NK-92 treated with Interleukin-12 subunit alpha and Interleukin-12 subunit beta, amount 100 ng/mL, for 24 hours (cell line): ENCODE results near the gene AFF2.

Experiments used
- DNase-seq: peaks from one replicate; lab custom pipeline; 2025; lab: John Stamatoyannopoulos, UW

The AFF2 gene

DNA sequence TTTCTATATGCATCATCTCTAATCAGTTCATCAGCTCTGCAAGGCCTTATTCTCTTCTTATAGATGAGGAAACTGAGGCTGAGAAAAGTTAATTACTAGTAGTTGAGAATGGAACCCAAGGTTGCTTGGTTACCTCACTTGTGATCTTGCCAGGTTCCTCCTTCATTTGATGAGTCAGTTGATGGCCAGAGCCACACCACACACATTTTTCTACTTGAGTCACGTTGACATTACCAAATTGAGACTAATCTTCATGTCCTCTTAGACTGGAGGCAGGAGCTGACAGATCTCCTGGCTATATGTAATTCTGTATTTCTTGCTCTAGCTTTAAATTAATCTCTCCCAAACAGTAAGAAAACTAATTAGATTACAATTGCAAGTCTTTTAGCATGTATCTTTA lies 428.4 kb downstream of the AFF2 start:
- no peak for DNase-seq

DNA sequence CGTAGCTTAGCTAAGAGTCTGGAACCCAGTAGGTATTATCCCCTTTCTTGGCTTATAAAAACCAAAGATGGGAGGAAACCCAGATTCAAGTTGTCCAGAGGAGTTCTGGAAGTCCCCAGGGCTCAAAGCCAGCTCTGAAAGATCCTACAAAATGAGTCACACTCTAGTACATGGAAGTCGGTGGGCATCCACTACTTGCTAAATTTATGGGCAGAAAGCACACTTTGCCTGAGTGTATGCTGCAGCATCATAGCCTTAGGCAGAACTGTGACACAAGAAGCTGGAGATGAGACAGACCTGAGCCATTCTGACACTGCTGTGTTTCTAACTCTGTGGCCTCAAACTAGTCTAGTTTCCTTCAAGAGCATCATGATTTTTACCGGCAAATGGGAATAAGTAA lies 429.3 kb downstream of the AFF2 start:
- DNase-seq = no peak

DNA sequence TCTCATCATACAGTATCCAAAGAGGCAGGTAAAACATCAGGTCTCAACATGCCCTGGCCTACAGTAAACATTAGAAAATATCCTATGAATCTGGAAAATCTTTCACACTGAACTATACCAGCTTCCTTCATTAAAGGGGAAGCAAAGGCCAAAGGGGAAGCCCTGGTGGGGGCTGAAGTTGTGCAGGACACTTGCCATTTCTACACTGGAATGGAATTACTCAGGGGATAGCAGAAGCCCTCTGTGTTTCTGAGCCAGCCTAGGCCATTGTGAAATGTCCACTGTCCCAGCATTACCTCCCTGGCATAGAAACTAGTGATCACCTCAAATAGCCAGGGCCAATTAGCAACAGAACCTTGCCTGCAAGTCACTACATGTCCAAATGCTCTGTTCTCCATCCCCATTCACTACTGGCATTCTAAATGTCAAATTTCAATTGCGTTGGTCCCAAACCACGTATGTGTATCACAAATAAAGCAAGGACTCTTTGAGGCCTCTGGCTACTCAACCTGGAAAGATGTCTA lies 429.9 kb downstream of the AFF2 start:
- no peak for DNase-seq

DNA sequence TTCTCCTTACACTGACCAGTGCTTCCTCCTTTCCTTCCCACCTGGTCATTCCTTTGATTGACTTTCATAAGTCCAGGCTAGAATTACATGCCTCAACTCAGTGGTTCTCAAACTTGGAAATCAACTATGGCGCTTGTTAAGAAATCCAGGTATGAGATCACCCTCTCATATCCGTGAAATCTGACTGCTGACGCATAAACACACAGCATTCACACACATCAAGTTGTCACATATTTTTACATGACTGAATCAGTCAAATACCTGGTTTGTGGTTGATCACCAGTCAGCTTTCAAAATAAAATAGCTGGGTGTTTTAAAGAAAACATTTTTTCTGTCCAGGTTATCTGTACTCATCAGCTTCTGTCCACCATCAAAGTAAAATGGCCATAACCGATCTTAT lies 433.5 kb downstream of the AFF2 start:
- no peak for DNase-seq

DNA sequence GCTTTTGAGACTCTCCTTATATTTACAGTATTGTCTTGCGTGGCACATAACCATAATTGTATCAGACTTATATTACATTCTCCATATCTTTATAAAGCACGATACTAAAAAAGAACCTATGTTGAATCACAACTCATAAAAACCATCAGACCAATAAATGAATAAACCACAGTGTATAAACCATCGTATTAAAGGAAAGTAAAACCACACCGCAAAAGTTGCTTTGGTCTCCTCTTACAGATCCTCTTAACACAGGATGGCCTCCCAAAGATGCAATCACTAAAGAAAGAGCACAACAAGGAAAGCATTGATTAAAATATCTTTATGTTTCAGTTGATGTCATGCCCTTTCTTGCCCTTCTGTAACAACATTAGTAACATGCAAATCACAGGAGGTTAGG lies 437.9 kb downstream of the AFF2 start:
- no peak for DNase-seq

DNA sequence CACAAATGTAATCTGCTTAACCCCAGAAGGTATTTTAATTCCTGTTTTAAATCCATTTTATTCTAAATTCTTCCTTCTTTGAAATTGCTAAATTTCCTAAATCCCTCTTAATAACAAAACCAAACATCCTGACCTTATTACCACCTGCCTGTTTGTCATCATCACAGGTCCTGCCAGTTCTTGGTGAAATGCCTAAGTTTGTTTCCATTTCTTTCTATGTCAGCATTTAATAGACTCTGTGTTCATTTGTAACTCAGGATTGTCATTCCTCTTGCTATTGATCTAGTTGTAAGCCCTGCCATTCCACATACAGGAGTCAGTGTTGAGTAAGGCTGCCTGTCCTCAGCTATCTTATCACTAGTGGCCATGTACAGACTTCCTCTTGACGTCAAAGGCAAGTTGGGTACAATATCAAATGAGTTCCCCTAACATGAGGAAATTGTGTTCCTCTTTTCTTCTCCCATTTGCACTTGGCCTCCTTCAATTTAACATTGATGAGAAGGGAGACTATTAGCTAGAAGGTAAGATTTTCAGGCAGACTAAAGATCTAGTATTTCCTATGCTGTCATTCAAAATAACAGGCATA lies 440.1 kb downstream of the AFF2 start:
- DNase-seq = no peak

DNA sequence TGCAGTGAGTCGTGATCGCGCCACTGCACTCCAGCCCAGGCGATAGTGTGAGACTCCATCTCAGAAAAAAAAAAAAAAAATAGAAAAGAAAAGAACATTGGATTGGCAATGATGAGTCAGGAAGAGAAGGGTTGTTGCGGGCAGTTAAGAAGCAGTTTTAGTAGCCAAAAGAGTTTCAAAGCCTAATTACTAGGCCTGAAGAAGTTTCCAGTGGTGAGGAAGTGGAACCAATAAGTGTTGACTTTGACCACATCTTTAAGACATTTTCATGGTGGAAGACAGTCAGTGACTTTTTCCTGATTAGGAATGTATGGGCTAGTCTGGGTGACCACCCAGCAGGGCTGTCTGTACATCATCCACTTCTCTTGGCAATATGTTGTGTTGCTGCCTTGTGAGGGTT lies 442.3 kb downstream of the AFF2 start:
- DNase-seq = no peak

DNA sequence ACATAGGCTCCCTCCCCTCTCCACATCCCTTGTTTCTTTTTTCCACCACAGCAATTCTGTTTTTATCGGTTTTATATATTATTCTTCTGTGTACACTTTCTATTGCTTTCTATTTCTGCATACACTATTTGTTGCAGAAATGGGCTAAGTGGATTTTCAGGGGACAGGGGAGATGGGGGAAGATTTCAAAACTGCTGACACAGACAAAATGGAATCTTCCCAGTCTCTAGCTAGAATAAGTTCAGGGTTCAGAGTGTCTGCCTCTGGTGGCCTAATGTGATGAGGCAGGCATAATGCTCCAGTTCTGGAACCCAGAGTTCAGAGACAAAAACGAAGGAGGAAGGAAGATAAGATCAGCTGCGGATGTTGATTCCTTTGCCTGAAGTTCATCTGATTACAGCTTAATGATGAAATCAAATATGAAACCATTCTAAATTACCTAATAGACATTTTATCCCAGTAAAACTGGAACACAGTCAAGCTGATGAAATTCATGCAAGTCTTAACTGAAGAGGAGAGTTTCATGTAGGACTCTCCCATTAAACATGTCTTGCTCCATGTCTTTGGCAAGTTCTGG lies 447.1 kb downstream of the AFF2 start:
- DNase-seq = no peak

DNA sequence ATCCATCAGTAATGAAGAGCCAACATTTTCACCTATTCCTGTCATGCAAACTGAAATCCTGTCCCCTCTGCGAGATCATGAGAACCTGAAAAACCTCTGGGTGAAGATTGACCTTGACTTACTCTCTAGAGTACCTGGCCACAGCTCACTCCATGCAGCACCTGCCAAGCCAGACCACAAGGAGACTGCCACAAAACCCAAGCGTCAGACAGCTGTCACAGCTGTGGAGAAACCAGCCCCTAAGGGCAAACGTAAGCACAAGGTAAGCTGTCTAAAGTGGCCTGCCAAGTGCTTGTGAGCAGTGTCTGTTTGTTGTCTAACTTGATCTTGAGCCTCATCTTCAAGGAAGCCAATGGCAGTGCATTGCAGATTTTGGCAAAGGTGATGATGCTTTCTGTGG lies 455.9 kb downstream of the AFF2 start:
- DNase-seq = no peak

DNA sequence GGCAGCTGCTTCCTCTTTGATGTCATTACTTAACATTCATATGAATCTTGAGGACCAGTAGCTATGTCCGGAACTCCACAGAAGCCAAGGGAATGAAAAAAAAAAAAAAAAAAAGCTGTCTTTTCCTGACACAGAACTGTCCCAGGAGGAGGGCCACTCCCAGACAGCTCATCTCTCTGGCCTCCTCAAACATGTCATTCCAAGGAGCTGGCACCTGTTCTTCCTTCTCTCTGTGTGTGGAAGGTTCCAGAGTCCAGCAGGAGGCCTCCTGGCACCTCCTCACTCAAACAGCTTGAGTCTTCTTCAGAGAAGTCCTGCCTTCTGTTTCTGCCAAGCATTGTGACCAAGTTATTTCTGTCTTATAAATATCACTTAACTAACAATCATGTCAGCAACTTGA lies 458.5 kb downstream of the AFF2 start:
- no peak for DNase-seq

DNA sequence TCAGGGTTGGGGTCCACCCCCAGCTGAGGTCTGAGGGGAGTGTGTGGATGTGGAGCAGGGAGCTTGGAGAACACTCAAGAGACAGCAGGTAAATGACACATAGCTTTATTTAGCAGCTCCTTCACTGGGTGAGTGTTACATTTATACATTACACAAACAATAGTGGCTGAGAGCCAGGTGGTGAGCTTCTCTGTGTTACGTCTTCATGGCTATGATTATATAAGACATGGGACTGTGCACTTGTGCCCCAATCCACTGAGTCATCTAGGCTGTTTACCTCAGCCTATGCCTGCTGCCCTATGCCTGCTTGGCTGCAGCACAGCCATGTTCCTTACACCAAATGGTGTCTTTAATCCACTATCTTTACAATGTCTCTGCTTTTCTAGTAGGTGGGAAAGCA lies 459.6 kb downstream of the AFF2 start:
- no peak for DNase-seq

DNA sequence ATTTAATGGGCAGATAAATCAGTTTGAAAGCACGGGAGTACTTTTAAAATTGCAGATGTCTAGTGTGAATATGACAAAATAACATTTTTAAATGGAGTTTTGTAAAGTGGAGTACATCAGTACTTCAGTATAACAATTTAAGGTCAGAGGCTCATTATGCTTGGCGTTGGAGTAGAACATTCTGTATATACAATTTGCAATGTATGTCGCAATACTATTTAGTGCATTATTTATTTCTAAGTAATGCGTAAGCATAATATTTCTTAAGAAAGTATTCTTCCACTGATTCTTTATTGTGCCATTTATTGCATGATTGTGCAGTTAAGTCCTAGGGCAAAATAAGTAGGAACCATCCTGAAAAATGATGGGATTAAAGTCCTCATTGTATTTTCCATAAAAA lies 461.6 kb downstream of the AFF2 start:
- DNase-seq = no peak

DNA sequence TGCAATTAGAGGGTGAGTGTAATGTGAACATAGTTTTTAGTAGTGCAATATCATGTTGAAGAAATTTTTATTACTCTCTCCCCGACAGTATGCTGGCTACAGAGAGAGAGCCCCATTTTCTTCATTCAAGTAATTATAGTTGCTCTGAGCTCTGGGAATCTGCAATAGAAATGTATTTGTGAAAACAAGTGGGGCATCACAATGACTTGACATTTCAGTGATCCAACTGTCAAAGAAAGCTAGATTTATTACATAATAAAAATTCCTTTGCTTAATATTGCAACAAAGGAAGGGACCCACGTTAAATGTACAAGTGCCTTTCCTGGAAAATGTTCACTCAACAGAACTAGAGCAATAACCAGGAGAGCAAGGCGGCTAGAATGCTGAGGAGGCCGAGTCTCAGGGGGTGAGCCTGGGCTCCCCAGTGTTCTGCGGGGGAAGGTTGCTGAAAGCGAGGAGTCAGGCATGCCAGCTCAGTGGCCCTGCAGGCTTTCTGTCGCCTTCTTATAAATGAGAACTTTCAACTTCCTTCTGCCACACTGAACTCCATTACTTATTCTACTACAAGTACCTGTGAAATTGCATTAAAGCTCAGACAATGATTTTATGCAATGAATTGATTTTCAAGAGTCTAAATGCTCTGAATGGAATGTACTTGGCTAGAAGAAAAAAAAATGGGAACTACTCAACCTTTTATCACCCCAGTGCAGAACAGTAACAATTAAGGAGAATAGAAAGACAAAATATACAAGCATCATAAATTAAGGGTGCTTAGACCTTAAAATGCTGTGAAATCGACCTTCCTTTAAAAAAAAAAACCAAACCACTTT lies 476.4 kb downstream of the AFF2 start:
- DNase-seq = no peak

DNA sequence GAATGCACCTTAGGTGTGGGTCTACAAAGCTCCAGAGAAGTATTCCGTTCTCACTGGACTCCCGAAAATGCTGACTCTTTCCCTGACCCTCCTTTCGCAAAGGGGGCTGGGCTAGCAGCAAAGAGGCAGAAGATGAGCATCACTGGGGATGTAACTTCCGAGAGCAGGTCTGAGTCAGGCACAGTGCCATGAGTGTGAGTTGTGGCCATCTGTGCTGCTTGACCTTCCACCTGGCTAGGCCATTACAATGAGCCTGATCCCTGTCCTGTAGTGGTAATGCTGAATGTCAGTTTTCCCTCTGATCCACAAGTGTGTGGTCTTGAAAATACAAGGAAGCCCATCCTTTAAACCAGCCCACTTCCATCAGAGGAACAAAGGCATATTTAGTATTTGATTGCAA lies 479.4 kb downstream of the AFF2 start:
- no peak for DNase-seq

DNA sequence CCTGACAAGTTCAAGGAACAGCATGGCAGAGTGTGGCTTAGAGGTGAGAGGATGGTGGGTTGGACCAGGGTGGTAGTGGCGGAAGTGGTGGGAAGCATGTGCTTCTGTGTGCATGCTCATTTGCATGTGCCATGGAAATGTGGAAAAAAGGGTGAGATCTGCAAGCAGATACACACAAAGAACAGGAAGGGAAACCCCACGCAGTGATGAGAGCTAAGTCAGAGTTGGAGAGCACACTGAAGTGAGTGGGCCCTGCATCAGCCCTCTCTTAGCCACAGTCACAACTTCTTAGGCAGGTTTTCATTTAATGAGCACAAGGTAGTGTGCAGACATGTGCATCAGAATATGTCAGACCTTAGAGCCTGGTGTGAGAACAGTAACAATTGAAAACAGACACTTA lies 483.8 kb downstream of the AFF2 start:
- no peak for DNase-seq

DNA sequence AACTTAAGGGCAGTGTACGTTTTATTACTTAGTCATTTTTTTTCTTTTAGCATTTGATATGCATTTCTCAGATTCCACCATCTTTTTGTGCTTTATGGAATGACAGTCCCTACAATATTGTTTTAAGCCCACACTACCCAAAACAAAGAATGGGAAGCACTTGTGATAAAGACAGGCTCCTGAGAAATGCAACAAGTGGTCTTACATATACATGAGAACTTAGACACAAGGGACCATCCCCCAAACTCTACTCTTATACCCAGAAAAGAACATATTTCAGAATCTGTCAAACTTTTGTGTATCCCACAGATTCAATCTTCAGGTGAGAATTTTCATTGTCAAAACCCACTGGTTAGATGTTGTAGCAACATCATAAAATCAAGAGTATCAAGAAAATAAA lies 491.1 kb downstream of the AFF2 start:
- DNase-seq = no peak

DNA sequence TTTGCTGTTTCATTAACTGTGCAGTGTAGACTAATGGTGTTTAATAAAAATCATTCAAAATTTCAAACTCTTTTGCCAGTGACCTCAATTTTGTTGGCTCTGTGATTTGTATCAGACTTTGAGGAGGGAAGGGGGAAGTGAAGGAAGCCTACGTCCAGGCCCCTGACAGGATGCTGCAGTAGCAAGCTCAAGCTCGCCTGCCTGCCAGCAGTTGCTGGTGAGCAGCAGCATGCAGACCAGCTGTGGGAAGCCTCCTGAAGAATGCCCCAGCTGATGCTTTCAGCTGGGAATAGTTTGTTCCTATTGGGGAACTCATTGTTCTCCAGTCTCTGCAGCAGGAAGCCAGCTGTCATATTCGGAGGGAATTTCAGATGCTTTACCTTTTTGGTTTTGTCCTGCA lies 495.2 kb downstream of the AFF2 start:
- DNase-seq = no peak

DNA sequence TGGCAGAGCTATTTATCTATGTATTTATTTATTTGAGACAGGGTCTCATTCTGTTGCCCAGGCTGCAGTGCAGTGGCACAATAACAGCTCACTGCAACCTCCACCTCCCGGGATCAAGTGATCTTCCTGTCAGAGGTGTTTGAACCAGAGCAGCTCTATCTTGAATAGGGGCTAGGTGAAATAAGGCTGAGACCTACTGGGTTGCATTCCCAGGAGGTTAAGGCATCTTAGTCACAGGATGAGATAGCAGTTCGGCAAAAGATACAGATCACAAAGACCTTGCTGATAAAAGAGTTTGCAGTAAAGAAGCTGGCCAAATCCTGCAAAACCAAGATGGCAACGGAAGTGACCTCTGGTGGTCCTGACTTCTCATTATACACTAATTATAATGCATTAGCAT lies 501.9 kb downstream of the AFF2 start:
- no peak for DNase-seq

DNA sequence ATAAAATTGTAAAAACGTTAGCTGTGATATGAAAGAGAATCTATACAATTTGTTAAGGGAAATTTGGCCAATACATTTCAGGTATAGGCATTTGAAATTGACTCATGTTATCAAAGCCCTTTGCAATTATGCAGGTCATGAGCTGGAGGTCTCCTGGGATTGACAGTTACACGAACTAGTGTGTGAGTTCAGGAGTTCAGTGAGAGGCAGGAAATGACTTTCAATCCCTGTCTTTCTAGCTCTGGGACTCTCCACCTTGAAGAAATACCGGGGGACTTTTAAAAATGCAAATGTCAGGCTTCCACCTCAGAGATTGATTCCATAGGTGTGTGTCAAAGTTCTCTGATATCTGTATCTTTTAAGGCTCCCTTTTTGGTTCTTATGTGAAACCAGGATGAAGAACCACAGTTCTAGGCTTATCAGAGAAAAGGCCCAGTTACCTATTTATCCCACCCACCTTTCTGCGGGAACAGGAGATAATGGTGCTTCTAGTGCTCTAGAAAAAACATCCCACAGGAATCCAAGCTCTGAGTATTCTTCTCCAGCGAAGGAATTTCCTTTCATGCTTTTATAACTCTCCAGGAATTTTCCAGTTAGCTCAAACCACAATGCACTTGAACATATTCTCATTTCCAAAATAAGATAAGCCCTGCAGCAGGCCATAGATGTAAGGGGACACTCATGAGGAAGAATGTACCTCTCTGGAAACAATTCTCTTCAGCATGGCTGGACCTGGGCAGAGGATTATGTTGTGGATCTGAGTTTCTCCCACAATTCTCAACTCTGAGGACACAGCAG lies 503.6 kb downstream of the AFF2 start:
- no peak for DNase-seq

DNA sequence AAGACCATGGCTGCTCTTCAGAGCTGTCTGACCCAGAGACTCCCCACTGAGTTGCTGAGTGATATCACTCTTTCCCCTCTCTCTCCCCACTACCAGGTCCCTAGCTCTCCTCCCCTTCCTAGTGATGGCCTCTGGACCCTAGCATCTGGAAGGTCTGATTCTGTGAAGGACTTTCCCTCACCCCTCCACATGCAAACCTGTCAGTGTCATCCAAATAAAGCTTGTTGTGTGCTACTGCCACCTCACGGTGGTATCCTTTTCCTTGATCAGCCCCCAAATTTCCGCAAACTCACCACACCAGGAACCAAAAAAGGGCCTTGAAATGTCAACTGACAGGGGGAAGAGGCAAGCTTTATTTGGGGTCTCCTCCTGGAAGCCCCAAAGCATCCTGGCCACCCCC lies 504.5 kb downstream of the AFF2 start:
- DNase-seq = no peak

DNA sequence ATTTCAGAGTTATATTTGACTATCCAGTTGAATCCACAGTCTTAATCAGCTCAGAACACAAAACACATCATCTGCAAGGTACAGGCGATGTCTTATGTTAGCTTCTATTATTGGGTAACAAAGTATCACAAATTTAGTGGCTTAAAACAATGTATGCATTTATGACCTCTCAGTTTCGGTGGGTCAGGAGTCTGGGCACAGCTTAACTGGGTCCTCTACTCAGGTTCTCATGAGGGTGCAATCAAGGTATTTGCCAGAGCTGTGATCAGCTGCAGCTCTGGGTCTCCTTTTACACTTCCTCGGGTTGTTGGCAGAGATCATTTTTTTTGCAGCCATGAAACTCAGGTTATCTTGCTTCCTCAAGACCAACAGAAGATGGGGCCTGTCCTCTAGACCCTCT lies 505.8 kb downstream of the AFF2 start:
- DNase-seq = no peak

DNA sequence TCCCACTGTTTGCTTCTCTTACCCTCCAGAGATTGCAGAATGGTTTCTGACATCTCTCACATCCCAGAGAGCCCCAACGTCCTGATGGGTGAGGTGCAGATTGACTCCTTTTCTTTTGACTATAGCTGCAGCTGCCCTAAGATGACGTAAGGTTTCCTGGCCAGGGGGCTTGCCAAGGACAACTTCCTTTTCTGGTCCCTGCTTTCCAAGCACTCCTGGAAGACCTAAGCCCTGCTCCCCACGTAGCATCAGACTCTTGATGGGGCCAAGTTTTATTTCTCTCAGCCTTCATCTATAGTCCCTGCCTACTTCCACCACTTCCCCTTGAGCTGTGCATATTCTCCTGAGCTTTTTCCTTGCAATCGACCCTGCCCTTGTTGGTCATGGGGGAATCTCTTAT lies 507.0 kb downstream of the AFF2 start:
- DNase-seq = no peak
